K562 (cell line): ENCODE data around the gene PRKAR1B. TPM values are rescaled to one million over a fixed set of nuclear protein-coding genes. Genes with fewer than 3 reads are reported as not detected.

Source experiments
- ATAC-seq: fragments of 200-7000 bp; cut with Tn5 transposase; 3 replicates; pipeline ENCODE4 v1.9.1; 2020; ENCODE audit warnings: moderate library complexity
- BruUV-seq: library from RNA; stranded (reverse); fragments of 400-500 nt; replicated peaks from 2 replicates; lab custom pipeline; 2021; lab: Mats Ljungman, UMichigan
- CTCF ChIA-PET: fragments of 300-600 bp; formaldehyde crosslinking; extraction: SDS; loops from one replicate; lab custom pipeline; 2021; ENCODE audit warnings: low intra/inter-chr PET ratio; lab: Yijun Ruan, JAX
- POLR2A ChIA-PET: fragments of 300-600, 350-650 bp; sonication (Branson Sonifier 250); formaldehyde crosslinking; extraction: SDS; loops from one replicate; lab custom pipeline; 2021; ENCODE audit warnings: antibody characterized with exemption, inconsistent platforms; lab: Yijun Ruan, JAX
- DNase-seq, 4 experiments: peaks; one replicate each; pipeline versions ENCODE4 v3.0.0 to v3.0.0-alpha.2; 2011 to 2018; ENCODE audit warnings: low spot score in 3 of 4, mixed read lengths in 3 of 4; ENCODE audit errors: extremely low read depth in 1 of 4
- FAIRE-seq: peaks from 2 replicates; lab custom pipeline; 2011; peaks lifted over from hg19 to GRCh38; lab: Jason Lieb, UNC
- H2AFZ ChIP-seq: 2 replicates; pipeline ENCODE4 v1.6.0; 2011; ENCODE audit warnings: low read depth, low read length, control low read depth, inconsistent platforms
- H3K27ac ChIP-seq: fragments of 200-600 bp; 3 replicates; pipeline ENCODE4 v1.8.0; 2011; ENCODE audit warnings: low read depth, mild to moderate bottlenecking, control low read depth, inconsistent platforms, low read length, moderate library complexity, mixed read lengths; ENCODE audit errors: extremely low read depth
- H3K27me3 ChIP-seq, 2 experiments: fragments of 300-600 bp in 1 of 2; 2 replicates in 1 of 2; 3 replicates in 1 of 2; pipeline versions ENCODE4 v1.6.0 to v1.8.0; 2011; ENCODE audit warnings: inconsistent platforms in 2 of 2, low read length in 2 of 2, mild to moderate bottlenecking in 1 of 2, mixed read lengths in 1 of 2, moderate library complexity in 1 of 2; ENCODE audit not compliant: control insufficient read depth in 2 of 2, insufficient read depth in 2 of 2
- H3K36me3 ChIP-seq: fragments of 300-600 bp; 3 replicates; pipeline ENCODE4 v1.8.0; 2011; ENCODE audit warnings: mild to moderate bottlenecking, low read length, inconsistent platforms; ENCODE audit not compliant: control insufficient read depth, insufficient read depth
- H3K4me1 ChIP-seq, 2 experiments: fragments of 200-600 bp in 1 of 2; replicated peaks in 1 of 2; 2 replicates in 1 of 2; 3 replicates in 1 of 2; pipeline versions ENCODE4 v1.5.1 to v1.8.0; 2011; ENCODE audit warnings: inconsistent platforms in 2 of 2, low read length in 2 of 2, mild to moderate bottlenecking in 1 of 2, mixed read lengths in 1 of 2, moderate library complexity in 1 of 2; ENCODE audit not compliant: control insufficient read depth in 2 of 2, insufficient read depth in 2 of 2
- H3K4me2 ChIP-seq: 2 replicates; pipeline ENCODE4 v1.6.1; 2011; ENCODE audit warnings: low read length, control low read depth, inconsistent platforms, mixed read lengths; ENCODE audit not compliant: insufficient read depth
- H3K4me3 ChIP-seq: fragments of 200-600 bp; sonication (generic), shearing (Covaris generic); 2 replicates; pipeline ENCODE4 v1.5.1; 2016; ENCODE audit warnings: control low read depth, inconsistent platforms
- H3K79me2 ChIP-seq: fragments of 200-600 bp; 3 replicates; pipeline ENCODE4 v1.8.0; 2011; ENCODE audit warnings: low read length, inconsistent platforms; ENCODE audit not compliant: control insufficient read depth, insufficient read depth
- H3K9ac ChIP-seq, 2 experiments: 2 replicates each; pipeline versions ENCODE4 v1.6.0 to v1.6.1; 2011; ENCODE audit warnings: low read depth in 2 of 2, low read length in 2 of 2, control low read depth in 1 of 2, inconsistent platforms in 1 of 2, mild to moderate bottlenecking in 1 of 2, mixed read lengths in 1 of 2; ENCODE audit not compliant: insufficient read depth in 1 of 2
- H3K9me1 ChIP-seq: one replicate; pipeline ENCODE4 v1.6.0; 2011; ENCODE audit warnings: inconsistent platforms, mild to moderate bottlenecking, low read length, moderate library complexity; ENCODE audit not compliant: control insufficient read depth, insufficient read depth
- H3K9me3 ChIP-seq: replicated peaks from 2 replicates; pipeline ENCODE4 v1.5.1; 2011; ENCODE audit warnings: low read depth, low read length, inconsistent platforms; ENCODE audit not compliant: control insufficient read depth, insufficient read depth
- H4K20me1 ChIP-seq: replicated peaks from 2 replicates; pipeline ENCODE4 v1.6.1; 2011; ENCODE audit warnings: low read length, inconsistent platforms, mixed read lengths; ENCODE audit not compliant: control insufficient read depth, insufficient read depth
- ARID1B ChIP-seq: fragments of 450-650 bp; IDR thresholded peaks from 2 replicates; pipeline ENCODE4 v1.6.1; 2016; ENCODE audit warnings: antibody characterized with exemption, mild to moderate bottlenecking, inconsistent platforms
- CEBPG ChIP-seq, 3 experiments: fragments of 200-800 bp in 1 of 3; sonication (Bioruptor generic) in 1 of 3; sonication (generic) in 1 of 3; formaldehyde crosslinking in 1 of 3; IDR thresholded peaks in 2 of 3; conservative IDR thresholded peaks in 1 of 3; 2 replicates each; pipeline versions ENCODE4 v1.6.1 to v1.8.0; 2016 to 2022; ENCODE audit warnings: missing compliant biosample characterization in 2 of 3, missing genetic modification characterization in 2 of 3, mild to moderate bottlenecking in 1 of 3, missing genetic modification reagents in 1 of 3
- COPS2 ChIP-seq: fragments of 450-650 bp; conservative IDR thresholded peaks from 2 replicates; pipeline ENCODE4 v1.6.1; 2016; ENCODE audit warnings: mild to moderate bottlenecking, moderate library complexity
- FOSL1 ChIP-seq: fragments of 200-800 bp; sonication (Bioruptor generic); conservative IDR thresholded peaks from 2 replicates; pipeline ENCODE4 v1.6.1; 2016; ENCODE audit warnings: missing genetic modification characterization, missing compliant biosample characterization
- MEIS2 ChIP-seq: fragments of 450-650 bp; IDR thresholded peaks from 2 replicates; pipeline ENCODE4 v1.6.1; 2014; ENCODE audit warnings: mild to moderate bottlenecking; ENCODE audit not compliant: partially characterized antibody
- PCBP2 ChIP-seq: fragments of 200-400 bp; formaldehyde crosslinking; IDR thresholded peaks from 2 replicates; pipeline ENCODE4 v1.6.1; 2018; ENCODE audit warnings: low read length, low read depth, mild to moderate bottlenecking, moderate library complexity; ENCODE audit not compliant: poor library complexity, severe bottlenecking
- THRAP3 ChIP-seq: fragments of 450-650 bp; IDR thresholded peaks from 2 replicates; pipeline ENCODE4 v1.6.1; 2016; ENCODE audit warnings: mild to moderate bottlenecking, inconsistent platforms, borderline replicate concordance
- WGBS: fragments of 100-300 bp; shearing (Covaris generic); methylation state at CpG from one replicate; pipeline ENCODE4 v1.1.6; 2016; ENCODE audit warnings: low coverage, mixed read lengths; ENCODE audit not compliant: insufficient coverage; ENCODE audit errors: missing lambda C conversion rate; 5-methylcytosine and 5-hydroxymethylcytosine counted together
- in situ Hi-C: fragments of 300-500 bp; cut with MboI; formaldehyde crosslinking; loops from 4 replicates; pipeline ENCODE4 v1.15.0; 2018; ENCODE audit warnings: inconsistent platforms, mixed read lengths
- intact Hi-C: fragments of 100-400 bp; cut with micrococcal nuclease; formaldehyde crosslinking; loops from 2 replicates; pipeline ENCODE4 v1.14.2; 2022
- polyA plus RNA-seq, 8 experiments: library from polyadenylated mRNA; depleted of rRNA in 4 of 8; stranded (reverse) in 5 of 8; unstranded in 3 of 8; fragments of >200 nt; fragmentation: Nextera tagmentation in 2 of 8; fragmentation: Illumina TruSeq in 1 of 8; extraction: Ambion mirVana in 2 of 8; extraction: Trizol in 1 of 8; gene quantifications; 2 replicates each; pipeline versions ENCODE4 v1.2.1 to v1.2.3, GENCODE V29; 2011 to 2014; ENCODE audit warnings: inconsistent platforms in 1 of 8, missing spikeins in 1 of 8
- total RNA-seq, 7 experiments: library from RNA; depleted of rRNA in 6 of 7; stranded (reverse); fragments of >200 nt in 6 of 7; fragmentation: Illumina TruSeq in 2 of 7; extraction: Trizol in 2 of 7; gene quantifications; 2 replicates each; pipeline versions ENCODE4 v1.2.1 to v1.2.3, GENCODE V29; 2011 to 2021; ENCODE audit warnings: low replicate concordance in 1 of 7
- TF ChIP-seq, protein P1 (sequence below): fragments of 450-650 bp; IDR thresholded peaks from 2 replicates; pipeline ENCODE4 v1.6.1; 2016; ENCODE audit warnings: low read depth, mild to moderate bottlenecking, moderate library complexity

The PRKAR1B gene
- total and polyA plus RNA-seq, 9 of the 15 experiments (the other 6 are each of a cell fraction or from before 2014, with no cell fraction given) = 0.99 to 30.5 (median 12.7) TPM

GRCh38 chr7:761101-761500 lies 34.0 kb upstream of the PRKAR1B start:
- H3K79me2 ChIP-seq = no peaks in the 10 kb centered on the region
- no peaks in the 10 kb centered on the region for H3K9me1 ChIP-seq
- no peak overlapping the region for H3K4me3 ChIP-seq
- ChIA-PET POLR2A (interaction anchor here (1.2 kb wide), 1 partner anchor 20 kb away, joined by 5 read pairs; no protein-coding TSS in a partner anchor), CTCF (no interaction called here)
- FAIRE-seq (no peak), ATAC-seq (no peak), DNase-seq (no peak)
- BruUV-seq = no TSS peak
- intact Hi-C loops = no loop called here
- H3K9ac ChIP-seq = no peak overlapping the region
- peaks cover 91% of the 10 kb centered on the region; the same call in 2 of the 3 replicates for H3K36me3 ChIP-seq
- H3K9me3 ChIP-seq = no peaks in the 10 kb centered on the region
- H3K27ac ChIP-seq = no peak overlapping the region
- peaks cover 0 to 22% of the 10 kb centered on the region in 2 experiments; a peak in 3 of 5 replicates for H3K4me1 ChIP-seq
- H2AFZ ChIP-seq = no peak overlapping the region
- no peaks in the 10 kb centered on the region for H3K27me3 ChIP-seq
- H3K4me2 ChIP-seq = no peak overlapping the region
- no peaks in the 10 kb centered on the region for H4K20me1 ChIP-seq
- in situ Hi-C loops = no loop called here
- TF ChIP-seq COPS2 = no peak
- TF ChIP-seq ARID1B = no peak
- 99% methylated on average over 11 of the region's 12 CpGs for WGBS

DNA sequence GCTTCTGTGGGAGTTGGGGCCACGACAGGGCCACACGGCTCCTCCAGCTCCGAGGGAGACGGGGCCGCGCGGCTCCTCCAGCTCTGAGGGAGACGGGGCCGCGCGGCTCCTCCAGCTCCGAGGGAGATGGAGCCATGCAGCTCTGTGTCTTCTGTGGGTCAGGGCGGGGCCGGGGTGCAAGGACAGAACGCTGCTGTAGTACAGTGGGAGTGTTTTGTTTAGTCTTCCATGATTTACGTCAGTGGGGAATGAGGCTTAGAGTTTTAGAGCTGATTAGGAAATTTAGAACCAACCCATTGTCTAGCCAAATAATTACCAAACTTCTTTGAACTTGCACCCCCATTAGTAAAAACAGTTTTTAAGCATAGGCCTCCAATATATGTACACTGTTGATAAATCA lies 32.9 kb upstream of the PRKAR1B start:
- Histone ChIP-seq H3K36me3 (peaks cover 90% of the 10 kb centered on the region; the same call in 2 of the 3 replicates), H3K9ac (0 out of 4 replicates have a peak overlapping the region, but pooled peaks of 1 of the 2 experiments have one; percentile 45), H3K27ac (no peak overlapping the region), H3K4me1 (peaks cover 0 to 22% of the 10 kb centered on the region in 2 experiments; a peak in 3 of 5 replicates), H3K9me1 (no peaks in the 10 kb centered on the region), H3K27me3 (no peaks in the 10 kb centered on the region), H3K79me2 (no peaks in the 10 kb centered on the region), H3K9me3 (no peaks in the 10 kb centered on the region), H4K20me1 (no peaks in the 10 kb centered on the region), H3K4me3 (no peak overlapping the region), H2AFZ (no peak overlapping the region), H3K4me2 (no peak overlapping the region)
- CTCF ChIA-PET = interaction anchor here (0.6 kb wide), 1 partner anchor 429 kb away, joined by 6 read pairs; no protein-coding TSS in a partner anchor
- BruUV-seq = no TSS peak
- POLR2A ChIA-PET = interaction anchor here (0.7 kb wide), 1 partner anchor 252 kb away, joined by 3 read pairs; no protein-coding TSS in a partner anchor
- 66% methylated on average over 8 of the region's 16 CpGs for WGBS
- no peak for DNase-seq
- no peak for FAIRE-seq
- intact Hi-C loops (no loop called here), in situ Hi-C loops (no loop called here)
- no peak for ATAC-seq
- TF ChIP-seq THRAP3 = no peak
- TF ChIP-seq CEBPG (CRISPR knock-in tag; IDR thresholded peaks at IDR 0.05) = no peak
- no peak for TF ChIP-seq CEBPG (tag; conservative IDR thresholded peaks at IDR 0.05 in 1 of 2, IDR thresholded peaks at IDR 0.05 in 1 of 2)
- no peak for TF ChIP-seq PCBP2
- peak; percentile 8 for TF ChIP-seq MEIS2
- peak; percentile 22; the same call in 1 of the 2 replicates for TF ChIP-seq FOSL1 (tag)
- TF ChIP-seq, protein P1, sequence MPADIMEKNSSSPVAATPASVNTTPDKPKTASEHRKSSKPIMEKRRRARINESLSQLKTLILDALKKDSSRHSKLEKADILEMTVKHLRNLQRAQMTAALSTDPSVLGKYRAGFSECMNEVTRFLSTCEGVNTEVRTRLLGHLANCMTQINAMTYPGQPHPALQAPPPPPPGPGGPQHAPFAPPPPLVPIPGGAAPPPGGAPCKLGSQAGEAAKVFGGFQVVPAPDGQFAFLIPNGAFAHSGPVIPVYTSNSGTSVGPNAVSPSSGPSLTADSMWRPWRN = no peak
